Progenitor cell of endocrine pancreas (in vitro differentiated cells): Measurements from ENCODE around the gene TIMP2. TPM values are rescaled to one million over a fixed set of nuclear protein-coding genes. Genes with fewer than 3 reads are reported as not detected.

Experiments used
- DNase-seq: peaks from one replicate; pipeline ENCODE4 v3.0.0; 2021; ENCODE audit warnings: low spot score; ENCODE audit not compliant: unreplicated experiment
- H3K27ac Mint-ChIP-seq: 2 replicates; pipeline ENCODE4 v1.8.0; 2021; ENCODE audit warnings: mild to moderate bottlenecking, moderate library complexity, mixed read lengths
- H3K27me3 Mint-ChIP-seq: 2 replicates; pipeline ENCODE4 v1.8.0; 2021; ENCODE audit warnings: mixed read lengths
- H3K36me3 Mint-ChIP-seq: 2 replicates; pipeline ENCODE4 v1.8.0; 2022; ENCODE audit warnings: mixed read lengths; ENCODE audit not compliant: insufficient read depth
- H3K4me1 Mint-ChIP-seq: 2 replicates; pipeline ENCODE4 v1.8.0; 2021; ENCODE audit warnings: low read depth, mixed read lengths
- H3K4me3 Mint-ChIP-seq: 2 replicates; pipeline ENCODE4 v1.8.0; 2021; ENCODE audit warnings: low read depth, mild to moderate bottlenecking, moderate library complexity, mixed read lengths
- H3K9me3 Mint-ChIP-seq: 2 replicates; pipeline ENCODE4 v1.8.0; 2021; ENCODE audit warnings: low read depth, mixed read lengths
- CTCF ChIP-seq: fragments of 200-600 bp; sonication (generic); IDR thresholded peaks from one replicate; pipeline ENCODE4 v1.5.0; 2021; ENCODE audit warnings: antibody characterized with exemption, mild to moderate bottlenecking; ENCODE audit not compliant: unreplicated experiment
- total RNA-seq: library from RNA; stranded (reverse); gene quantifications from 2 replicates; pipeline ENCODE4 v1.2.1, GENCODE V29; 2021

The TIMP2 gene
- total RNA-seq, 1 donor from 2014 or later = 51.4 TPM

- Mint-ChIP-seq H3K27ac (peak overlapping the region; percentile 88), H3K36me3 (no peaks in the 10 kb centered on the region), H3K4me1 (peaks cover 16% of the 10 kb centered on the region), H3K27me3 (no peaks in the 10 kb centered on the region), H3K9me3 (no peaks in the 10 kb centered on the region), H3K4me3 (no peak overlapping the region)
- DNase-seq = no peak
- TF ChIP-seq CTCF = no peak
Observed at GRCh38 chr17:78884148-78884825, 40.9 kb downstream of the TIMP2 start.

GRCh38 chr17:78883533-78884131 lies 41.6 kb downstream of the TIMP2 start:
- peak; percentile 25 for DNase-seq
- no peak for TF ChIP-seq CTCF
- H3K9me3 Mint-ChIP-seq = no peaks in the 10 kb centered on the region
- no peak overlapping the region for H3K4me3 Mint-ChIP-seq
- H3K27ac Mint-ChIP-seq = peak overlapping the region; percentile 92
- no peaks in the 10 kb centered on the region for H3K36me3 Mint-ChIP-seq
- no peaks in the 10 kb centered on the region for H3K27me3 Mint-ChIP-seq
- peaks cover 14% of the 10 kb centered on the region for H3K4me1 Mint-ChIP-seq

- Mint-ChIP-seq H3K9me3 (no peaks in the 10 kb centered on the region), H3K4me1 (peaks cover 14% of the 10 kb centered on the region), H3K27ac (peak overlapping the region; percentile 80), H3K4me3 (no peak overlapping the region), H3K27me3 (no peaks in the 10 kb centered on the region), H3K36me3 (no peaks in the 10 kb centered on the region)
- no peak for TF ChIP-seq CTCF
- no peak for DNase-seq
Observed at GRCh38 chr17:78883089-78883532, 42.1 kb downstream of the TIMP2 start.

- H3K4me1 Mint-ChIP-seq = peaks cover 14% of the 10 kb centered on the region
Observed at GRCh38 chr17:78882540-78883088, 42.6 kb downstream of the TIMP2 start.

More at GRCh38 chr17:78882540-78883088, 42.6 kb downstream of the TIMP2 start:
- H3K36me3 Mint-ChIP-seq = peaks cover 1% of the 10 kb centered on the region
- no peaks in the 10 kb centered on the region for H3K9me3 Mint-ChIP-seq
- no peaks in the 10 kb centered on the region for H3K27me3 Mint-ChIP-seq
- no peak overlapping the region for H3K27ac Mint-ChIP-seq
- no peak for DNase-seq
- no peak for TF ChIP-seq CTCF
- no peak overlapping the region for H3K4me3 Mint-ChIP-seq
